Keratinocyte (primary cell): ENCODE results near the gene BAZ1B.

Experiments used
- EZH2 ChIP-seq: IDR thresholded peaks from one replicate; pipeline ENCODE4 v1.6.1; 2012; ENCODE audit warnings: inconsistent platforms, mild to moderate bottlenecking, low read length, moderate library complexity
- TF ChIP-seq, protein P1 (sequence below), 3 experiments: IDR thresholded peaks in 1 of 3; conservative IDR thresholded peaks in 1 of 3; optimal IDR thresholded peaks in 1 of 3; 2 replicates in 2 of 3; 3 replicates in 1 of 3; pipeline versions ENCODE3 to v1.5.1; 2011; ENCODE audit warnings: low read length in 3 of 3, mild to moderate bottlenecking in 3 of 3, moderate library complexity in 2 of 3, control low read depth in 1 of 3, inconsistent platforms in 1 of 3; ENCODE audit not compliant: insufficient read depth in 2 of 3; ENCODE audit errors: extremely low read depth in 1 of 3

GRCh38 chr7:73520673-73521635, 1.1 kb downstream of the BAZ1B start:
- TF ChIP-seq, protein P1, sequence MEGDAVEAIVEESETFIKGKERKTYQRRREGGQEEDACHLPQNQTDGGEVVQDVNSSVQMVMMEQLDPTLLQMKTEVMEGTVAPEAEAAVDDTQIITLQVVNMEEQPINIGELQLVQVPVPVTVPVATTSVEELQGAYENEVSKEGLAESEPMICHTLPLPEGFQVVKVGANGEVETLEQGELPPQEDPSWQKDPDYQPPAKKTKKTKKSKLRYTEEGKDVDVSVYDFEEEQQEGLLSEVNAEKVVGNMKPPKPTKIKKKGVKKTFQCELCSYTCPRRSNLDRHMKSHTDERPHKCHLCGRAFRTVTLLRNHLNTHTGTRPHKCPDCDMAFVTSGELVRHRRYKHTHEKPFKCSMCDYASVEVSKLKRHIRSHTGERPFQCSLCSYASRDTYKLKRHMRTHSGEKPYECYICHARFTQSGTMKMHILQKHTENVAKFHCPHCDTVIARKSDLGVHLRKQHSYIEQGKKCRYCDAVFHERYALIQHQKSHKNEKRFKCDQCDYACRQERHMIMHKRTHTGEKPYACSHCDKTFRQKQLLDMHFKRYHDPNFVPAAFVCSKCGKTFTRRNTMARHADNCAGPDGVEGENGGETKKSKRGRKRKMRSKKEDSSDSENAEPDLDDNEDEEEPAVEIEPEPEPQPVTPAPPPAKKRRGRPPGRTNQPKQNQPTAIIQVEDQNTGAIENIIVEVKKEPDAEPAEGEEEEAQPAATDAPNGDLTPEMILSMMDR (optimal IDR thresholded peaks at IDR 0.05 in 1 of 3, IDR thresholded peaks at IDR 0.05 in 1 of 3, conservative IDR thresholded peaks at IDR 0.05 in 1 of 3; ENCODE audit: extremely low read depth in 1 of 3, insufficient read depth in 2 of 3, low read length in 3 of 3), result no peak
- TF ChIP-seq EZH2, result no peak
